8988T (cell line): ENCODE measurements around the gene MX2.
"Not testable (repeated sequence)": the region's sequence is repeated elsewhere in the genome, so short reads cannot be mapped to it uniquely, and the experiment has no call there.

ENCODE experiments used
- DNase-seq: peaks from one replicate; pipeline ENCODE4 v3.0.0; 2011

Gene MX2

GRCh38 chr21:41387824-41388223 is 26.0 kb downstream of the MX2 start:
- no peak for DNase-seq

DNA sequence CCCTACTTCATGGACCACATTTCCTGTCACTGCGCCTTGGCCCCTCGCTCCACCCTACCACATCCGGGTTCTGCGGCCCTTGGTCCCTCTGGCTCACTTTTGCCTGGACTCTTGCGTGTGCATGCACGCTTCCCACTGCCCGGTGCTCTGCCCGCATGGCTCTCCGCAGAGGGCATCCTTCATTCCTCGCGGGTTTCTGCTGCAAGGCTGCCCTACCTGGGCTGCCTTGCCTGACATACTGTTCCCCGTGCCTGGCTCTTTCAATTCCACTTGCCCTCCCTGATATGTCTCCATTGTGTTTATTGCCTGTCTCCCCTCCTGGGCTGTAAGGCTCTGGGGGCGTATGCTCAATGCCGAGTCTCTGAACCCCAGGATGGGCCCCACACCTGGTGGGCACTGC is 26.4 kb downstream of the MX2 start:
- no peak for DNase-seq

GRCh38 chr21:41390043-41390639 is 28.3 kb downstream of the MX2 start:
- DNase-seq, result no peak

DNA sequence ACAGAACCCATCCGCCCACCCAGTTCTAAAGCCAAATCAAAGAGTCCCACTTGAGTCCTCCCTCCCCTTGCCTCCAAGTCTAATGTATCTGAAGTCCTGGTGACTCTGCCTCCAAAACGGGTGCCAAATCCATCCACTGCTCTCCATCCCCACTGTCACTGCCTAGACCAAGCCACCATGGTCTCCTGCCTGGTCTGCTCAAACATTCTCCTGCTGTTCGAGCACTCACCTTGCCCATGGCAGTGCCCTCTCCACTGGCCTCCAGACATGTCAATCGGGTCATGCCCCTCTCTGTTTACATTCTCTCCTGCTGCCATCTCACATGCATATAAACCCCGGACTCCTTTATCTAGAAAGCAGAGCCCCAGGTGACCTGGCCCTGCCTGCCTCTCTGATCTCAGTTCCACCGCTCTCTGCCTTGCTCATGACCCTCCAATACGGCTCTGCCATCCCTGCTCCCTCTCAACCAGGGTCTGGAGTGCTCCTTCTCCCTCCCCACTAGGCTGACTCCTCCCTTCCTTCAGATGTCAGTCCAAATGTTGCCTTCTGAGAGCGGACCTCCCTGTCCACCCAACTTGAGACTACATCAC is 32.1 kb downstream of the MX2 start:
- no peak for DNase-seq

DNA sequence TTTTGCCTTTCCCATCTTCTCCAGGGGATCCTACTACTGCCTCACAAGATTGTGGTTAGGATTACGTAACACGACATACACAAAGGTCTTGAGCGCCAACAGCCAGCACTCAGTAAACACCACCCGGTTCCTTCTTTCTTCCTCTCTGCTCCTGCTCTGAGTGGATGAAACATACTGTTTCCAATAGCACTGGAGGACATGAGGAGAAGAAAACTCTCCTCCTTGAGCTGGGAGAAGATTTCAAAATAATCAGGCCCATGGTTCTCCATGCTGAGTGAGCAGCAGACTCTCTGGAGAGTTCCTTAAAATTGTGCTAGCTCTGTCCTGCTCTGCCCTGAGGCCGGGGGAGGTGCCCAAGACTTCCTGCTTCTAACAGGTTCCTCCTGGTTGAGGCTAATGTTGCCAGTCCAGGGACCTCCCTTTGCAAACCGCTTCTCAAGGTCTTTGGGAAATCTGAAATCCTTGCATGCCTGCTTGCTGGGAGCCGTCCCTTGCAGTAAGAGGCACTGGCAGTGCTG is 34.8 kb downstream of the MX2 start:
- DNase-seq, result no peak

DNA sequence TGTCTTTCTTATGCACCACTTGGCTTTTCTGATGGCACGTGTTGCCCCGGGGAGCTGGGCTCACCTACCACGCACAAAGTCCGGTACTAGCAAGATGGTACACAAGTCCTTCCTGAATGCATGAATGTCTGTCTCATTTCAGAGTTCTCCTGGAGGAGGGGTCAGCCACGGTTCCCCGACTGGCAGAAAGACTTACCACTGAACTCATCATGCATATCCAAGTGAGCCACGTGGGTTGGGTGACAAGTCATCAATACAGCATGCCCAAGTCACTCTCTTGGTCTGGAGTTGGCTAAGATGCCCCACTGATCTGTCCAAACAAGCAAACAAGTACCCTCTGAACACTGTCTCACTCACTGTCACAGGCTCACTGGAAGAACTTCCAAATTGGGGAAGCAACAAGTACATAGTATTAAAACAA is 35.7 kb downstream of the MX2 start:
- no peak for DNase-seq

DNA sequence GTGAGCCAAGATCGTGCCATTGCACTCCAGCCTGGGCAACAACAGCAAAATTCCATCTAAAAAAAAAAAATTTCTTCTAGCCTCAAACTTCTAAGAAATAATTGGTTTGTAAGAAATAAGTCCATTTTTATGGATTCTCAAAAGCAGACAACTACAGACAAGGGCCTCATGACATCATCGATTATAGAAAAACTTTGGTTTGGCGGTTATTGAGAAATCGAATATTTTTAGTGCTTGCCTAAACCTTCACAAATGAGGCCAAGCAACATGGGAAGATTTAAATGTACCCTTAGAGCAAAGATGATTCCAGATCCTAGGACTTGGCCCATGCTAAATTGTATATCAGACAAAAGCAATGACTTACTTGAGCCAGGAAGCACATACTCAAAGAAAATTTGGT is 36.4 kb downstream of the MX2 start:
- DNase-seq, result no peak

- no peak for DNase-seq
These were observed 37.0 kb downstream of the MX2 start for GRCh38 chr21:41398831-41399230.

GRCh38 chr21:41399246-41399800 is 37.5 kb downstream of the MX2 start:
- no peak for DNase-seq

- no peak for DNase-seq
These were observed 40.4 kb downstream of the MX2 start for GRCh38 chr21:41402231-41402630.

DNA sequence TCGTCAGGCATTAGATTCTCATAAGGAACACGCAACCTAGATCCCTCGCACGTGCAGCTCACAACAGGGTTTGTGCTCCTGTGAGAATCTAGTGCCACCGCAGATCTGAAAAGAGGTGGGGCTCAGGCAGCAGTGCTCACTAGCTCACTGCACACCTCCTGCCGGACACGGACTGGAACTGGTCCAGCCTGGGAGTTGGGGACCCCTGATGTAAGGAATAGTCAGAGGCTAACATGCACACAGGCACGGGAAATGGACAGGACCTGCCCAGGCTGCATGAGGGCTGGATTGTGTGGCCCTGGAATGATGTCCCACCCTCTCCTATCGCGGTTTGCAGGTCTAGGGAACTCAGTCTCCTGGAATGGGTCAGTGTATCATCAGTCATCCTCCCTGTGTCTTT is 41.0 kb downstream of the MX2 start:
- DNase-seq, result no peak

- no peak for DNase-seq
These were observed 41.5 kb downstream of the MX2 start for GRCh38 chr21:41403331-41403730.

DNA sequence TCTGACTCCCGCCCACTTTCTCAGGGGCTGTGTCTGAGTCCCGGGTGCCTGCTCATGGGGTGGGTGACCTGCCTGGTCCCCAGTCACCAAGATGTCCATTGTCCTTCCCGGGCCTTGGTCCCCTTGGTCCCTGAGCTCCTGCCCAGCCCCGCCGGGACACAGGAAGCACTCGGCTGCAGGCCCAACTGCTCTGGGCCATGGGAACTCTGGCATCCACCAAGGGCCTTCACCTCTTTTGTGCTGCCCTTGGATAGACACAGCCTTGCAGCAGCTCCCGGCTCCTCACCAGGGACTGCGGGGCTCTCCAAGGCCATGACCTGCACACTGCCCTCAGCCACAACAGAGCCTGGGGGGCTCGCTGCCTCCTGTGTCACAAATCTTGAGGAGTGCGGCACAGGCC is 42.1 kb downstream of the MX2 start:
- no peak for DNase-seq

- DNase-seq, result no peak
These were observed 43.5 kb downstream of the MX2 start for GRCh38 chr21:41405321-41405720.

- no peak for DNase-seq
These were observed 44.5 kb downstream of the MX2 start for GRCh38 chr21:41406340-41406739.

DNA sequence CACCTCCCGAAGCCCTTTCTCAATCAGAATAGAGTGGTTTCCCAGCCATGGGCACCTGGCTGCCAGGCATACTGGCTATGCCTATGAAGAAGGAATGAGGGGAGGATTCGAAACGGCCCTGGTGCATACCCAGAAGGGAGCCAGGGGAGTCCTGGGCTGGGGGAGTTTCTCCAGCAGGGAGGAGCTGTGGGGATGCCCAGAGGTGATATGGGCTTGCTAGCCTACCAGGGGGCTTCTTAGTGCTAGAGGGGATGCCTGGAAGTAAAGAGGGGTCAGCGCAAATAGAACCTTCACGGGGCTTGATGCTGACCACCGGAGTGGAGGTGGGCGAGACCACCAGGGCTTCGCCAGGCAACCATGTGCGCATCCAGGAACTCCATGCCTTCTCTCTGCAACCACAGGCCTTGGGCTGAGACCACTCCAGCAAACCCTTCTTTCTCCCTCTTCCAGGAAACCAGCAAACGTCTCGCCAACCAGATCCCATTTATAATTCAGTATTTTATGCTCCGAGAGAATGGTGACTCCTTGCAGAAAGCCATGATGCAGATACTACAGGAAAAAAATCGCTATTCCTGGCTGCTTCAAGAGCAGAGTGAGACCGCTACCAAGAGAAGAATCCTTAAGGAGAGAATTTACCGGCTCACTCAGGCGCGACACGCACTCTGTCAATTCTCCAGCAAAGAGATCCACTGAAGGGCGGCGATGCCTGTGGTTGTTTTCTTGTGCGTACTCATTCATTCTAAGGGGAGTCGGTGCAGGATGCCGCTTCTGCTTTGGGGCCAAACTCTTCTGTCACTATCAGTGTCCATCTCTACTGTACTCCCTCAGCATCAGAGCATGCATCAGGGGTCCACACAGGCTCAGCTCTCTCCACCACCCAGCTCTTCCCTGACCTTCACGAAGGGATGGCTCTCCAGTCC is 46.0 kb downstream of the MX2 start:
- no peak for DNase-seq

GRCh38 chr21:41410361-41410760 is 48.5 kb downstream of the MX2 start:
- DNase-seq, result no peak

GRCh38 chr21:41410767-41411448 is 49.1 kb downstream of the MX2 start:
- no peak for DNase-seq

- no peak for DNase-seq
These were observed 49.7 kb downstream of the MX2 start for GRCh38 chr21:41411449-41412089.

DNA sequence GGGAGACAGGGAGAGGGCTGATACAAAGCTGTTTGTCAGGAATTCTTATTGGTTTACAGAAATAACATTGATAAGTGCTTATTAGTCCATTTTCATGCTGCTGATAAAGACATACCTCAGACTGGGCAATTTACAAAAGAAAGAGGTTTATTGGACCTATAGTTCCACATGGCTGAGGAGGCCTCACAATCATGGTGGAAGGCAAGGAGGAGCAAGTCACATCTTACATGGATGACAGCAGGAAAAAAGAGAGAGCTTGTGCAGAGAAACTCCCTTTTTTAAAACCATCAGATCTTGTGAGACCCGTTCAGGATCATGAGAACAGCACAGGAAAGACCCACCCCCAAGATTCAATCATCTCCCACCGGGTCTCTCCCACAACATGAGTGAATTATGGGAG is 55.7 kb downstream of the MX2 start:
- not testable (repeated sequence) for DNase-seq

DNA sequence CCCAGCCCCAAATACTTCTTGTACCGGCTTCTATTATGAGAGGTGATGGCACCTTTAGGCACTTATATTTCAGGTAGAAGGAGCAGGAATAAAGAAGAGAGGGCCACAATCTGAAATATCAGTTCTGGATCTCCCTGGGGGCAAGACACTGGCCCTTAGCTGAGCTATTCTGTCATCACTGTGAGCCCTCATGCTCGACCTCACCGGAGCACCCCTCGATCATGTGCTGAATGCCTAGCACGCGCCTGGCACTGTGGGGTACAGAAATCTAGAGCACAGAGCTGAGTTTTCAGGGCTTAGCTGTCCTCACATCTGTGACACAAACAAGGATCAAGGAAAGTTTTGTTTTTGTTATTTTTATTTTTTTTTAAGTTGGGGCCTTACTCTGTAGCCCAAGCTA is 56.6 kb downstream of the MX2 start:
- DNase-seq, result no peak

DNA sequence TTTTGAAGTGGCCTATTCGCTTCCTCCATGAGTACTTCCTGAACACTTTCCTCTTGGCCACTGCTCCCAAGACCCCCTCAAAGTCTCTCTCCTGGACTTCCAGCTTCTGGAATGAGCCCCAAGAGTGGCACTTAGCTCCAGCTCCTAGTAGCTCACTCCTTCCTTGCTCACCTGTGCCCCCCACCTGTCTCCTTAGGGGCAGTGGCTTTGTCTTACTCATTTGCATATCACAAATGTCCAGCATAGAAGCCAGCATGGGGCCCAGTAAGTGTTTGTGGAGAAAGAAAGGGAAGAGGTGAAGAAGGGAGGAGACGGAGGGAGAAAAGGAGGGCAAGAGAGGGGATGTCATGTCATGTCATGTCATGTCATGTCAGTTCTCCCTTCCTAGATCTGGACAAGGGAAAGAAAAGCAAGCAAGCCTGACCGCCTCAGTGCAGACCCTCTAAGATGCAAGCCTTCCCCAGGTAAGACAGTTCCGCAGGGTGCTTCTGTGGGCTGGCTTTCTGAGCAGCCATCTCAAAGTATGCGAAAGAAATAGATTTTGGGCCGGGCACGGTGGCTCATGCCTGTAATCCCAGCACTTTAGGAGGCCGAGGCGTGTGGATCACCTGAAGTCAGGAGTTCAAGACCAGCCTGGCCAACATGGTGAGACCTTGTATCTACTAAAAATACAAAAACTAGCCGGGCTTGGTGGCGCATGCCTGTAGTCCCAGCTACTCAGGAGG is 57.3 kb downstream of the MX2 start:
- no peak for DNase-seq
